Neutrophil (primary cell): Measurements from ENCODE around the gene CACNA2D4.

Experiments
- H3K27ac ChIP-seq: fragments of 200-600 bp; sonication (generic); 2 replicates; pipeline ENCODE4 v1.5.1; 2016; ENCODE audit warnings: mild to moderate bottlenecking, moderate library complexity
- H3K27me3 ChIP-seq: fragments of 200-600 bp; sonication (generic); 2 replicates; pipeline ENCODE4 v1.6.0; 2016; ENCODE audit warnings: mild to moderate bottlenecking
- H3K36me3 ChIP-seq: fragments of 200-600 bp; sonication (generic); 2 replicates; pipeline ENCODE4 v1.5.1; 2017
- H3K4me1 ChIP-seq, 2 experiments: fragments of 200-600 bp in 1 of 2; sonication (generic) in 1 of 2; 1 replicate in 1 of 2; 2 replicates in 1 of 2; pipeline versions ENCODE4 v1.5.1 to v1.6.1; 2013 to 2016; ENCODE audit warnings: low read depth in 1 of 2, low read length in 1 of 2, mild to moderate bottlenecking in 1 of 2, moderate library complexity in 1 of 2; ENCODE audit not compliant: control insufficient read depth in 1 of 2, insufficient read depth in 1 of 2
- H3K4me3 ChIP-seq, 2 experiments: fragments of 200-600 bp in 1 of 2; sonication (generic) in 1 of 2; 1 replicate in 1 of 2; 2 replicates in 1 of 2; pipeline ENCODE4 v1.5.1; 2013 to 2016; ENCODE audit warnings: low read depth in 1 of 2, low read length in 1 of 2, mild to moderate bottlenecking in 1 of 2, moderate library complexity in 1 of 2
- H3K9me3 ChIP-seq: fragments of 200-600 bp; sonication (generic); 2 replicates; pipeline ENCODE4 v1.5.1; 2016
- CTCF ChIP-seq: fragments of 200-600 bp; sonication (generic); IDR thresholded peaks from 2 replicates; pipeline ENCODE4 v1.5.1; 2016; ENCODE audit warnings: antibody characterized with exemption

The CACNA2D4 gene

GRCh38 chr12:1927751-1928351 is 9.4 kb upstream of the CACNA2D4 start:
- no peak overlapping the region for H3K4me3 ChIP-seq
- H3K27me3 ChIP-seq = peaks cover 13% of the 10 kb centered on the region
- peaks cover 9 to 23% of the 10 kb centered on the region in 2 experiments for H3K4me1 ChIP-seq
- H3K27ac ChIP-seq = no peak overlapping the region
- no peaks in the 10 kb centered on the region for H3K36me3 ChIP-seq
- TF ChIP-seq CTCF = no peak
- no peaks in the 10 kb centered on the region for H3K9me3 ChIP-seq

GRCh38 chr12:1927051-1927680 is 8.7 kb upstream of the CACNA2D4 start:
- no peak overlapping the region for H3K4me3 ChIP-seq
- H3K27ac ChIP-seq = no peak overlapping the region
- peaks cover 7% of the 10 kb centered on the region for H3K27me3 ChIP-seq
- TF ChIP-seq CTCF = no peak
- peaks cover 9 to 23% of the 10 kb centered on the region in 2 experiments for H3K4me1 ChIP-seq
- H3K9me3 ChIP-seq = no peaks in the 10 kb centered on the region
- H3K36me3 ChIP-seq = no peaks in the 10 kb centered on the region

GRCh38 chr12:1926251-1926657 is 7.8 kb upstream of the CACNA2D4 start:
- Histone ChIP-seq H3K4me1 (peaks cover 9 to 23% of the 10 kb centered on the region in 2 experiments), H3K27ac (no peak overlapping the region), H3K9me3 (no peaks in the 10 kb centered on the region), H3K36me3 (no peaks in the 10 kb centered on the region), H3K4me3 (no peak overlapping the region), H3K27me3 (no peaks in the 10 kb centered on the region)
- no peak for TF ChIP-seq CTCF

GRCh38 chr12:1925684-1926006 is 7.2 kb upstream of the CACNA2D4 start:
- Histone ChIP-seq H3K4me3 (no peak overlapping the region), H3K36me3 (no peaks in the 10 kb centered on the region), H3K9me3 (no peaks in the 10 kb centered on the region), H3K4me1 (peaks cover 15 to 28% of the 10 kb centered on the region in 2 experiments), H3K27ac (no peak overlapping the region), H3K27me3 (no peaks in the 10 kb centered on the region)
- TF ChIP-seq CTCF = no peak

- Histone ChIP-seq H3K9me3 (no peaks in the 10 kb centered on the region), H3K36me3 (no peaks in the 10 kb centered on the region), H3K27me3 (no peaks in the 10 kb centered on the region), H3K27ac (peak overlapping the region; percentile 58), H3K4me3 (no peak overlapping the region), H3K4me1 (peaks cover 18 to 27% of the 10 kb centered on the region in 2 experiments)
- no peak for TF ChIP-seq CTCF
Observed at GRCh38 chr12:1924996-1925683, 6.7 kb upstream of the CACNA2D4 start.
